Retinal pigment epithelial cell (primary cell): ENCODE results near the gene PAN3.

ENCODE experiments used
- DNase-seq: peaks from one replicate; pipeline ENCODE4 v3.0.0-alpha.2; 2010; ENCODE audit warnings: low read depth
- H3K4me3 ChIP-seq: 2 replicates; pipeline ENCODE4 v1.5.1; 2011; ENCODE audit warnings: mild to moderate bottlenecking, low read length, control low read depth, moderate library complexity
- TF ChIP-seq, protein P1 (sequence below): conservative IDR thresholded peaks from 2 replicates; pipeline ENCODE4 v1.5.1; 2011; ENCODE audit warnings: low read depth, low read length, control low read depth, inconsistent platforms

PAN3 gene

GRCh38 chr13:28257305-28257704 lies 119.0 kb downstream of the PAN3 start:
- TF ChIP-seq, protein P1, sequence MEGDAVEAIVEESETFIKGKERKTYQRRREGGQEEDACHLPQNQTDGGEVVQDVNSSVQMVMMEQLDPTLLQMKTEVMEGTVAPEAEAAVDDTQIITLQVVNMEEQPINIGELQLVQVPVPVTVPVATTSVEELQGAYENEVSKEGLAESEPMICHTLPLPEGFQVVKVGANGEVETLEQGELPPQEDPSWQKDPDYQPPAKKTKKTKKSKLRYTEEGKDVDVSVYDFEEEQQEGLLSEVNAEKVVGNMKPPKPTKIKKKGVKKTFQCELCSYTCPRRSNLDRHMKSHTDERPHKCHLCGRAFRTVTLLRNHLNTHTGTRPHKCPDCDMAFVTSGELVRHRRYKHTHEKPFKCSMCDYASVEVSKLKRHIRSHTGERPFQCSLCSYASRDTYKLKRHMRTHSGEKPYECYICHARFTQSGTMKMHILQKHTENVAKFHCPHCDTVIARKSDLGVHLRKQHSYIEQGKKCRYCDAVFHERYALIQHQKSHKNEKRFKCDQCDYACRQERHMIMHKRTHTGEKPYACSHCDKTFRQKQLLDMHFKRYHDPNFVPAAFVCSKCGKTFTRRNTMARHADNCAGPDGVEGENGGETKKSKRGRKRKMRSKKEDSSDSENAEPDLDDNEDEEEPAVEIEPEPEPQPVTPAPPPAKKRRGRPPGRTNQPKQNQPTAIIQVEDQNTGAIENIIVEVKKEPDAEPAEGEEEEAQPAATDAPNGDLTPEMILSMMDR, result no peak
- H3K4me3 ChIP-seq, result no peak overlapping the region
- no peak for DNase-seq

DNA sequence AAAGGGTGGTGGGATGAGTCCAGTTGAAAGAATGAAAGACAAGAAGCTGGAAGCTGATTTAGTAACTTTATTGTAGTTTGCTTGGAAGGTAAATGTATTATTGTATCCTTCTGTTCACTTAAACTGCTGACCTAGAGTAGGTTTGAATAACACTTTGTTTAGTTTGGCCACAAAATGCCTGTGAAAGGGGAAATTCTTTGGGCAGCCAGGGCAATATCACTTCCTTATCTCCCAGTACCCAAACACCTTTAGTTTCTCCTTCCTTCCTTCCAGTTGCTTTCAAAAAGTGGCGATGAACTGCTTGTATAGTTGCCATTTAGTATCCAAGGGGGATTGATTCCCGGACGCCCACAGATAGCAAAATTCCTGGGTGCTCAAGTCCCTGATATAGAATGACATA lies 120.1 kb downstream of the PAN3 start:
- TF ChIP-seq, protein P1, result no peak

DNA sequence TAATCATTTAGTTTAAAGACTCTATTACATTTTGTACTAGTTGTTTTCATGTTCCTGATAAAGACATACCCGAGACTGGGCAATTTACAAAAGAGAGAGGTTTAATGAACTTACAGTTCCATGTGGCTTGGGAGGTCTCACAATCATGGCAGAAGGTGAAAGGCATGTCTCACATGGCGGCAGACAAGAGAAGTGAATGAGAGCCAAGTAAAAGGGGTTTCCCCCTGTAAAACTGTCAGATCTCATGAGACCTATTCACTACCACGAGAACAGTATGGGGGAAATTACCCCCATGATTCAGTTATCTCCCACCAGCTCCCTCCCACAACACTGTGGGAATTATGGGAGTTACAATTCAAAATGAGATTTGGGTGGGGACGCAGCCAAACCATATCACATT lies 129.2 kb downstream of the PAN3 start:
- no peak for DNase-seq
- no peak overlapping the region for H3K4me3 ChIP-seq
- TF ChIP-seq, protein P1, result no peak

More for the DNA sequence above, 120.1 kb downstream of the PAN3 start:
- no peak overlapping the region for H3K4me3 ChIP-seq
- DNase-seq, result no peak

DNA sequence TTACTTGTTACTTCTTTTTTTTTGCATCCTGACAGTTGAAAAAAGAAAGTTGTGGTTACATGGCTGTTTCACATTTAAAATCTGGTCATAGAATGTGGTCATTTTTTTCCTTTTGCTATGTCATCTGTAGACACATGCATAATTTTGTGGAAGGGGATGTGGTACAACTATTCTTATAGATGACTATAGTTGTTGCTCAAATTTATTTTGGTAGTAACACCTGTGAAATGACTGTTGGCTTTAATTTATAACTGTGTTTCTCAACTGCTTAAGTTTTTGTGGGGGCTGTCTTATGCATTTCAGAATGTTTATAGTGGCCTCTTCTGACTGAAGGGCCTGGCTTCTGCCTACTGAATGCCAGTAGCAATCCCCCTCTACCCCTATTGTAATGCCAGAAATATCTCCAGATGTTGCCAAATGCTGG lies 130.5 kb downstream of the PAN3 start:
- DNase-seq, result no peak
- H3K4me3 ChIP-seq, result no peak overlapping the region
- TF ChIP-seq, protein P1, result no peak

DNA sequence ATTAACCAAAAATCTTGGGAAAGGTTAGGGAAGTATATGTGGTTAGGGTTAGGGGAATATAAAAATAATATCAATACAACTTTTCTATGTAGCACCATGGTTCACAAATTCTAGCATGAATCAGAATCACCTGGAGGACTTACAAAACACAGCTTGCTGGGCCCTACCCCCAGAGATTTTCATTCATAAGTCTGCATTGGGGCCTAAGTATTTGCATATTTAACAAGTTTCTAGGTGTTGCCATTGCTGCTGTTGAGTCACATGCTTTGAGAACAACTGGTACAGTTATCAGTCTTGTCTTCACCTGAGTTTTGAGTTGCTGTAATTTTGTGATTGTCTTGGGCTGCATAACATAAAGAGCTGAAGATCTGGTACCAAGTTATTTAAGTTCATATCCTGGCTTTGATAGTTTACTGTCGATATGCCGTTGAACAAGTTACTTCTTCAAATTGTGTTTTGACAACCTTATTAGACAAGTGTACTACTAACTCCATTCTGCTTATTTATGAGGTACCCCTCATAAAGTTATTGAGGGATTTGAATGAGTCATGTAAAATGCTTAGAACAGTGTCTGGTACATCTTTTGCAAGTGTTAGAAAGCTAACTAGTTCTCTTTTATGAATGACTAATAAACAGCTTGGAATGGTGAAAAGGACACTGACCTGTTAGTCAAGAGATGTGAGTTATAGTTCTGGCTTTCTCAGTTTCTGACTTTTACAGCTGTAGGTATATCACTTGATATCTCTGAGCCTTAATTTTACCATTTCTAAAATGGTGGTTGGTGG lies 132.9 kb downstream of the PAN3 start:
- DNase-seq, result no peak
- TF ChIP-seq, protein P1, result no peak
- no peak overlapping the region for H3K4me3 ChIP-seq

DNA sequence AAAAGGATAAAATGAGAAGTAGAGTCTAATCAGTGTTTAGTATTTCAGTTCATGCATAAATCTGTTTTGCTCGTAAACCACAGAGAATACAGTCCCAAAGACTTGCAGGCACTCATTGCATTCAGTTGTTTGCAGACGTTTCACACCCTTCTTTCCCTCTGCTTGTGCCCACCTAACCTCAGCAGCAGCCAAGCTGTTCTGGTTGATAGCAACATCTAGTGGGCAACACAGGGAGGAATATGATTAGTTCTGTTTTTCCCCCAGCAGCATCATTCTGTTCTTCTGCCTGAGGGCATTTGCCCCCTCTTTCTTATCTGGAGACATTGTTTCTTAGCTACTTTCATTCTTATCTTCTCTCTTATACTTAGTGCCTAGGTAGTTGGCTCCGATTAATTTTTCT lies 135.6 kb downstream of the PAN3 start:
- no peak overlapping the region for H3K4me3 ChIP-seq
- DNase-seq, result no peak
- TF ChIP-seq, protein P1, result no peak

DNA sequence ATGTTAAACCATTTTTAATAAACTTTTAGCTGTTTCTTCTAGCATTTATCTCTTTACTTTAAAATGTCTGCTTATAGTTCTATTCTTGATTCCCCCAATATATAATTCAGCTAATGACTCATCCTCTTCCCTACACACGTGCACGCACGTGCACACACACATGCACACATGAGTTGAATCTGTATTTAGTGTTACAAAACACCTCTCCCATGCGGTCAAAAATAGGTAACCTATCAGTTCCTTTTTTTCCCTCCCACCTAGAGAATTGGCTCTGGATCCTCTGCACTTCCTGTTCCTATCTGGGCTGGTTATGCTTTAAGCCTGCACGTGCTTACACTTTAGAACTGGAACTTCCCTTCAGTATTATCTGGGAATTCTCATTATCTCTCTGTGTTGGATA lies 144.1 kb downstream of the PAN3 start:
- TF ChIP-seq, protein P1, result no peak
- no peak for DNase-seq
- H3K4me3 ChIP-seq, result no peak overlapping the region
